Keratinocyte (primary cell): ENCODE results near the gene ARX.

ENCODE experiments used
- CTCF ChIP-seq, 3 experiments: IDR thresholded peaks in 1 of 3; conservative IDR thresholded peaks in 1 of 3; optimal IDR thresholded peaks in 1 of 3; 2 replicates in 2 of 3; 3 replicates in 1 of 3; pipeline versions ENCODE3 to v1.5.1; 2011; ENCODE audit warnings: low read length in 3 of 3, mild to moderate bottlenecking in 3 of 3, moderate library complexity in 2 of 3, control low read depth in 1 of 3, inconsistent platforms in 1 of 3; ENCODE audit not compliant: insufficient read depth in 2 of 3; ENCODE audit errors: extremely low read depth in 1 of 3
- EZH2 ChIP-seq: IDR thresholded peaks from one replicate; pipeline ENCODE4 v1.6.1; 2012; ENCODE audit warnings: inconsistent platforms, mild to moderate bottlenecking, low read length, moderate library complexity

GRCh38 chrX:24999511-24999910 is 16.3 kb downstream of the ARX start:
- TF ChIP-seq EZH2 (no peak), CTCF (optimal IDR thresholded peaks at IDR 0.05 in 1 of 3, IDR thresholded peaks at IDR 0.05 in 1 of 3, conservative IDR thresholded peaks at IDR 0.05 in 1 of 3; ENCODE audit: extremely low read depth in 1 of 3, insufficient read depth in 2 of 3, low read length in 3 of 3) (no peak)
